ENCODE results near the gene SRRM4. TPM values are rescaled to one million over a fixed set of nuclear protein-coding genes. Genes with fewer than 3 reads are reported as not detected.

Gene SRRM4, protein sequence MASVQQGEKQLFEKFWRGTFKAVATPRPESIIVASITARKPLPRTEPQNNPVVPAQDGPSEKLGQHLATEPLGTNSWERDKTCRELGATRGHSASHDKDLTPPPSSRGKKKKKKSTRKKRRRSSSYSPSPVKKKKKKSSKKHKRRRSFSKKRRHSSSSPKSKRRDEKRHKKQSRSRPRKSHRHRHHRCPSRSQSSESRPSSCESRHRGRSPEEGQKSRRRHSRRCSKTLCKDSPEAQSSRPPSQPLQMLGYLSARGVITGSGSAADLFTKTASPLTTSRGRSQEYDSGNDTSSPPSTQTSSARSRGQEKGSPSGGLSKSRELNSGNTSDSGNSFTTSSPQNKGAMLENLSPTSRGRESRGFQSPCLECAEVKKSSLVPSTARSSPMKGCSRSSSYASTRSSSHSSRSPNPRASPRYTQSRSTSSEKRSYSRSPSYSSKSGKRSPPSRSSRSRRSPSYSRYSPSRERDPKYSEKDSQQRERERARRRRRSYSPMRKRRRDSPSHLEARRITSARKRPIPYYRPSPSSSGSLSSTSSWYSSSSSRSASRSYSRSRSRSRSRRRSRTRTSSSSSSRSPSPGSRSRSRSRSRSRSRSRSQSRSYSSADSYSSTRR
- total RNA-seq = under 0.01 TPM in 1 of 2 replicates, not detected in the other

DNA sequence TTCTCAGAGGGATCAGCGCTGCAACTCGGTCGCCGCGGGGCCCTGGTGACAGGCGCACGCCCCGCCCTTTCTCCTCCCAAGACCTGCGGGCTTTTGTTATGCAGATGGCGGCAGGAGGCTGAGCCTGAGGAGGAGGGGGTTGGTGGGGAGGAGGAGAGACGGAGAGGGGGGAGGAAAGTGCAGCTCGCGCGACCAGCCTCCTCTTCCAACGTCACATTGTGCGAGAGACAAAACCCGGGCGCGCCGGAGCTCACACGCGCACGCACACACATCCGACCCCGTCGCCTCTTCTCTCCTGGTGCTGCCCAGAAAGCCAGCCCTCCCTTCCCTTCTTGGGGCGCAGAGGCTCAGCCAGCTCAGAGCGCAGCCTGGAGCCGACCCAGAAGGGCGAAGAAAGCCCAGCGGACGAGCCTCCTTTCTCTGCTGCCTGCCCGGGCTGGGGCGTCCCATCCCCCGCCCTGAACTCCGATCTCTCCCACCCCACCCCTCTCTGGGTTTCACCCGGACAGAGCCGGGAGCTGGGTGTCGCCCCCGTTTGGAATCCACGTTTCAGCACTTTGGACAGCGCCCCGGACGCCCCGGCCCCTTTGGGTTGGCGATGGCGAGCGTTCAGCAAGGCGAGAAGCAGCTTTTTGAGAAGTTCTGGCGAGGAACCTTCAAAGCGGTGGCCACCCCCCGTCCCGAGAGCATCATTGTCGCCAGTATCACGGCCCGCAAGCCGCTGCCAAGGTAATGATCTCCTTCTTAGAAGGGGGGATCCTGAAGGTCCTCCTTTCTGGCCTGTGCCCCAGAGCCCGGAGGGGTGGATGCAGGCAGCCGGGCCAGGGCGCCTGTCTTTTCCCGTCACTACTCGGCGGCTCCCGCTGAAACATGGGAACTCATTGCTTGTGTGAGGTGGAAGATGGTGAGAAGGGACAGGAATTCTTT lies at the start of gene SRRM4:
SRRM4 (plus strand) TSS at position 257 of the 927 bp plus-strand sequence; CDS start at position 599, 342 bp downstream.

DNA sequence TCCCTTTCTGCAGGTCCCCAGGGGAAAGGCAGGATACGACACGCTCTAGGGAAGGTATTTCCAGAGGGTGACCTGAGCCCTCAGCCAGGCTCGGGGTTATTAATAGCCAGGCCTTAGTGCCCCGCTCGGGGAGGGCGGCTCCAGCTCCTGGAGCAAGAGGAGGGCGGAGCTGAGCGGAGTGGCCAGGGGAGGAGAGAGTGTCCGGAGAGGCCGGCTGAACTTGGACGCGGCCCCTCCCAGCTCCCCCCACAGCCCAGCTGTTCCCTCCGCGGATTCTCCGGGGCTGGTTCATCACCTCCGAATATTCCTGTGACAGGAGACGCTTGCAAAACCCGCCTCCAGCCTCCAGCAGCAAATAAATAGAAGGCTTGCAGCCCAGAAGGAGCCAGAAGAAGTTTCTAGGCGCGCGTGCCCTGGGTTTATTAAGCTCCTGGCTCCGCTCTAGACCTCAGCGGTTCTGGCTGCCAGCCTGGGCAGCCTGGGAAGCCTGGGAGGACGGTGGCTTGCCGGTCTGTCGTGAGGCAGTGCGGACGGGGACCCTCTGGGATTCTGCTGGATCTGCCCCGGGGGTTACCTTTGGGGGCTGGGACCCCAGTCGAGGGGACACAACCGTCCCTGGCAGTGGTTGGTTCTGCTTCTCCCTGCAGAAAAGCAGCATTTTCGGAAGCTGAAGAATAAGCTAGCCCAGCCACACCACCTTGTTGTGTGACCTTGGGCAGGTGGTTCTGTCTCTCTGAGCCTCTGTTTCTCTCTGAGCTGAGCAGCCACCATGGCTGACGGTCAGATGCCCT lies 197.4 kb downstream of the SRRM4 start, which contains the start of gene HSPB8:
HSPB8 (plus strand) TSS at position 388 of the 791 bp plus-strand sequence; CDS start at position 770, 382 bp downstream.

Other genes with a start within 250 kb of the SRRM4 start
- 22.6 and 24.0 TPM in 2 replicates for gene HSPB8, start 197.4 kb downstream of the SRRM4 start, total RNA-seq